KMS-11 (cell line): Measurements from ENCODE around the gene DBT.

Experiments
- H2AFZ ChIP-seq: fragments of 200-600 bp; sonication (generic); 2 replicates; pipeline ENCODE4 v1.6.1; 2016; ENCODE audit warnings: antibody characterized with exemption, mixed run types, low read depth
- H3K27ac ChIP-seq: fragments of 200-600 bp; sonication (generic); 2 replicates; pipeline ENCODE4 v1.6.1; 2016; ENCODE audit warnings: mild to moderate bottlenecking, mixed run types
- H3K27me3 ChIP-seq: fragments of 200-600 bp; sonication (generic); 2 replicates; pipeline ENCODE4 v1.6.1; 2017; ENCODE audit warnings: mild to moderate bottlenecking, low read depth, mixed run types, moderate library complexity; ENCODE audit not compliant: insufficient read depth
- H3K36me3 ChIP-seq: fragments of 200-600 bp; sonication (generic); 2 replicates; pipeline ENCODE4 v1.6.1; 2017; ENCODE audit warnings: mild to moderate bottlenecking, mixed run types; ENCODE audit not compliant: insufficient read depth
- H3K4me1 ChIP-seq: fragments of 200-600 bp; sonication (generic); 2 replicates; pipeline ENCODE4 v1.6.1; 2016; ENCODE audit warnings: mild to moderate bottlenecking, low read depth, mixed run types; ENCODE audit not compliant: poor library complexity, severe bottlenecking
- H3K4me2 ChIP-seq: fragments of 200-600 bp; sonication (generic); 2 replicates; pipeline ENCODE4 v1.7.0; 2016; ENCODE audit warnings: mild to moderate bottlenecking, mixed run types
- H3K4me3 ChIP-seq: fragments of 200-600 bp; sonication (generic); IDR thresholded peaks from 2 replicates; pipeline ENCODE4 v1.6.1; 2017; ENCODE audit warnings: low read depth, low read length, mixed read lengths; ENCODE audit not compliant: insufficient read depth
- H3K79me2 ChIP-seq: fragments of 200-600 bp; sonication (generic); 2 replicates; pipeline ENCODE4 v1.6.1; 2016; ENCODE audit warnings: low read depth, mixed run types; ENCODE audit not compliant: insufficient read depth
- H3K9ac ChIP-seq: fragments of 200-600 bp; sonication (generic); 2 replicates; pipeline ENCODE4 v1.6.1; 2016; ENCODE audit warnings: mild to moderate bottlenecking, mixed run types
- H4K20me1 ChIP-seq: fragments of 200-600 bp; sonication (generic); 2 replicates; pipeline ENCODE4 v1.6.1; 2016; ENCODE audit warnings: mild to moderate bottlenecking, mixed run types; ENCODE audit not compliant: insufficient read depth
- CTCF ChIP-seq: fragments of 200-600 bp; sonication (generic); conservative IDR thresholded peaks from 2 replicates; pipeline ENCODE4 v1.6.1; 2017; ENCODE audit warnings: low read depth, mild to moderate bottlenecking, antibody characterized with exemption, low read length, moderate library complexity, mixed read lengths

The DBT gene

DNA sequence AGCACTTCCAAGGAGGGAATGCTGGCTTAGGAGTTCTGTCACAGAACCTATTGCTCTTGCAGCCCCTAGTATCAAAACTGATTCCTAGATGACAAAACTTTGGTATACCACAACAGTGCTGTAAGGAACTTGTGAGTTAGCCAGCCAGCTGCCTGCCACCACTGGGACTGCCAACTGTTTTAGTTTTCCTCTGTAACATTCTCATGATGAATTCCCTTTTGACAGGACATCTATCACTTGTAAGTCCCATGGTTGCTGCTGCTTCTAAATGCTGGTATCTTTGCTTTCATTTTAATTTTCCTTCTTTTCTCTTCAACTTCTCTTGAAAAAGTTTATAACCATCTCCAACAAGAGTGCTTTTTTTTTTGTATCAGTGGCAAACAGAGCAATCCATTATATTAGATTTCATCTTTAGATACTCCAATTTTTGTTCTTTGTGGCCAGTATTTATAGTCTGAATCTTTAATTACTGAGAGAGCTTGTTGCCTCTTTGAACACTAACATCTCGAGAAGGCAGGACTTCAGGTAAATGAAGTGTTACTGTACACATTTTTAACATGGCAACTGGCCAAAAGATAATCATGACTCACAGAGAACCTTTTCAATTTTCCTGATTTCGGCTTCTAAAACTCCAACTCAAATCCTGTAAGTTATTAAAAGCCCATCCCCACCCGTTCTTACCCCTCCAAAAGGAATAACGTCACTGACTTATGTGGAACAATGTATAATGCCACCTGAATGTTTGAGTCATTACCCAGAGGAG is 19.8 kb downstream of the DBT start:
- Histone ChIP-seq H3K36me3 (no peaks in the 10 kb centered on the region), H3K27me3 (no peaks in the 10 kb centered on the region)

GRCh38 chr1:100222428-100222827 is 27.2 kb downstream of the DBT start:
- H3K27ac ChIP-seq: no peak overlapping the region
- H3K4me3 ChIP-seq: no peak overlapping the region
- no peaks in the 10 kb centered on the region for H3K79me2 ChIP-seq
- H3K27me3 ChIP-seq: no peaks in the 10 kb centered on the region
- no peak overlapping the region for H2AFZ ChIP-seq
- no peaks in the 10 kb centered on the region for H4K20me1 ChIP-seq
- no peaks in the 10 kb centered on the region for H3K36me3 ChIP-seq
- TF ChIP-seq CTCF: no peak
- H3K9ac ChIP-seq: no peak overlapping the region
- H3K4me1 ChIP-seq: no peaks in the 10 kb centered on the region
- H3K4me2 ChIP-seq: no peak overlapping the region

More for the DNA sequence above, 19.8 kb downstream of the DBT start:
- Histone ChIP-seq H3K4me3 (no peak overlapping the region), H4K20me1 (no peaks in the 10 kb centered on the region), H3K4me2 (no peak overlapping the region), H3K79me2 (no peaks in the 10 kb centered on the region), H3K27ac (no peak overlapping the region), H3K4me1 (no peaks in the 10 kb centered on the region), H2AFZ (no peak overlapping the region), H3K9ac (no peak overlapping the region)
- TF ChIP-seq CTCF: no peak

DNA sequence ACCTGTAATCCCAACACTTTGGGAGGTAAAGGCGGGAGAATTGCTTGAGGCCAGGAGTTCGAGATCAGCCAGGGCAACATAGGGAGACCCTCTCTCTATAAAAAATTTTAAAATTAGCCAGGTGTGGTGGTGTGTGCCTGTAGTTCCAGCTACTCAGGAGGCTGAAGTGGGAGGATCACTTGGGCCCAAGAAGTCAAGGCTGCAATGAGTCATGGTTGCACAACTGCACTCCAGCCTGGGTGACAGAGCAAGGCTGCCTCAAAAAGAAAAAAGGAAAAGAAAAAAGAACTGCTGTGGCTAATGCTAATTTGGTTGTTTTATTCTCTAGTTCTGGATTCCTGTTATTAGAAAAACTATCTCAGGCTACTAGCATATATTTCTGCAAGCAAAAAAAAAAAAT is 29.8 kb downstream of the DBT start:
- TF ChIP-seq CTCF: no peak

DNA sequence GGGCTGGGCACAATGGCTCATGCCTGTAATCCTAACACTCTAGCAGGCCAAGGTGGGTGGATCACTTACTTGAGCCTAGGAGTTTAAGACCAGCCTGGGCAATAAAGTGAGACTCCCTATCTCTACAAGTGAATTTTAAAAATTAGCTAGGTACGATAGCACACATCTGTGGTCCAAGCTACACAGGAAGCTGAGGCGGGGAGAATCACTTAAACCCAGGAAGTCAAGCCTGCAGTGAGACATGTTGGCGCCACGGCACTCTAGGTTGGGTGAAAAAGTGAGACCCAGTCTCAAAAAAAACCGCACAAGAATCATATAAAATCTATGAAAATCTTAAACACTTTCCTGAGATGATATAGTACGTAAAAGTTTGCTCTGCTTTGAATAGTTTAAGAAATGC is 30.2 kb downstream of the DBT start:
- Histone ChIP-seq H3K36me3 (no peaks in the 10 kb centered on the region), H3K4me3 (no peak overlapping the region), H4K20me1 (no peaks in the 10 kb centered on the region), H3K79me2 (no peaks in the 10 kb centered on the region), H3K27ac (no peak overlapping the region), H2AFZ (no peak overlapping the region), H3K9ac (no peak overlapping the region), H3K4me2 (no peak overlapping the region), H3K4me1 (no peaks in the 10 kb centered on the region), H3K27me3 (no peaks in the 10 kb centered on the region)
- TF ChIP-seq CTCF: no peak

More for the DNA sequence above, 29.8 kb downstream of the DBT start:
- Histone ChIP-seq H3K27ac (no peak overlapping the region), H3K4me1 (no peaks in the 10 kb centered on the region), H3K9ac (no peak overlapping the region), H3K4me2 (no peak overlapping the region), H3K4me3 (no peak overlapping the region), H3K79me2 (no peaks in the 10 kb centered on the region), H3K36me3 (no peaks in the 10 kb centered on the region), H2AFZ (no peak overlapping the region), H4K20me1 (no peaks in the 10 kb centered on the region), H3K27me3 (no peaks in the 10 kb centered on the region)
